AG09319 (cell line): ENCODE results near the gene MICAL2.

Experiments
- DNase-seq: peaks from one replicate; pipeline ENCODE4 v3.0.0-alpha.2; 2010; ENCODE audit warnings: low read depth; ENCODE audit errors: extremely low read depth
- TF ChIP-seq, protein P1 (sequence below): IDR thresholded peaks from 2 replicates; pipeline ENCODE4 v1.5.1; 2011; ENCODE audit warnings: low read depth, mild to moderate bottlenecking, inconsistent platforms, low read length, moderate library complexity

MICAL2 gene

DNA sequence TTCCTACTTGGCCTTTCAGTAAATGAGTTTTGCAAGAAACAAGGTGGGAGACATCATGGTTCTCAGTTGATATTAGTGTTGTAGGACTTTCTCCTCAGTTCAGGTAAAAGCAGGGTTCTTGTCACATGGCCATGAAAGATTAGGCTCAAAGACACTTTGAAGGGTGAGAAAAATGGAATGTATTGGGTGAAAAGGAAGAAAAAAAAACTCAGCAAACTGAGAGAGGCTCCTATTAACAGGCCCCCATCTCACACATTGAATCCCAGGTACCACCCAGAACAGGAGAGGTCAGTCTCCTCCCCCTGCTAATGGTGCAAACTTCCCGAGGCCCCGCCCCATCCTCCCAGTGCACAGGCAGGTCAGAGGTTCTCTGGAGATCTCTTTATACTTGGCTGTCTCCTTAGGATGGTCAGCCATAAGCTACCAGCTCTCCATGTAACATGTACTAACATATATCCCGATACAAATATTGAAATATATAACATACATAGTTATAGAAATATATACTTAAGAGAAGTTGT lies 62.2 kb downstream of the MICAL2 start:
- DNase-seq, result no peak
- TF ChIP-seq, protein P1, sequence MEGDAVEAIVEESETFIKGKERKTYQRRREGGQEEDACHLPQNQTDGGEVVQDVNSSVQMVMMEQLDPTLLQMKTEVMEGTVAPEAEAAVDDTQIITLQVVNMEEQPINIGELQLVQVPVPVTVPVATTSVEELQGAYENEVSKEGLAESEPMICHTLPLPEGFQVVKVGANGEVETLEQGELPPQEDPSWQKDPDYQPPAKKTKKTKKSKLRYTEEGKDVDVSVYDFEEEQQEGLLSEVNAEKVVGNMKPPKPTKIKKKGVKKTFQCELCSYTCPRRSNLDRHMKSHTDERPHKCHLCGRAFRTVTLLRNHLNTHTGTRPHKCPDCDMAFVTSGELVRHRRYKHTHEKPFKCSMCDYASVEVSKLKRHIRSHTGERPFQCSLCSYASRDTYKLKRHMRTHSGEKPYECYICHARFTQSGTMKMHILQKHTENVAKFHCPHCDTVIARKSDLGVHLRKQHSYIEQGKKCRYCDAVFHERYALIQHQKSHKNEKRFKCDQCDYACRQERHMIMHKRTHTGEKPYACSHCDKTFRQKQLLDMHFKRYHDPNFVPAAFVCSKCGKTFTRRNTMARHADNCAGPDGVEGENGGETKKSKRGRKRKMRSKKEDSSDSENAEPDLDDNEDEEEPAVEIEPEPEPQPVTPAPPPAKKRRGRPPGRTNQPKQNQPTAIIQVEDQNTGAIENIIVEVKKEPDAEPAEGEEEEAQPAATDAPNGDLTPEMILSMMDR, result no peak

DNA sequence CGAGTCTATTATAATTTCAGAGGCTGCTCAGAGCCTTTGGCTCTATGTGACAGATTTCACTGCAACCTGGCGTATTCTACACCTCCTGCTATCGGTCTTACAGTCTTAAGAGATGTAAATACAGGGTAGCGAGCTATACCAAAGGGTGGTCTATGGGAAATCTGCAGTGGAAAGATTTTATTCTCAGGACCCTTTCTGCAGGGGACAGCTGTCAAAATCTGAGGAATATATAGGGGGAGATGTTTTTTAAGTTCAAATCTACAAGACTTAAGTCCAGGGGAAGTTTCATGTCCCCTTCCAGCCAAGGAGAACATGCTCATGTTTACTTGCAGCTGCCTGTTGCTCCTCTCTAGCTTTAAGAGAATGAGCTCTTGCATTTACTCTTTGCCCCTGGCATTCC lies 62.7 kb downstream of the MICAL2 start:
- TF ChIP-seq, protein P1, result no peak
- DNase-seq, result no peak

DNA sequence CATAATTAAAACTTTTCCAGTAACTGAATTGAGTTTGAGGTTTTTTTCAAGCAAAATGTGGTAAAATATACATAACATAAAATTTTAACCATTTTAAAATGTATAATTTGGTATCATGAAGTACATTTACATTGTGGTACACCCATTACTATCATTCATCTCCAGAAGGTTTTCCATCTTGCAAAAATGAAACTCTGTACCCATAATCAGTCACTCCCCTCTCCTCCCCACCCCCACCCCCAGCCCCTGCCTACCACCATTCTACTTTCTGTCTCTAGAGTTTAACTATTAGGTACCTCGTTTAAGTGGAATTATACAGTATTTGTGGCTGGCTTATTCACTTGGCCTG lies 63.7 kb downstream of the MICAL2 start:
- TF ChIP-seq, protein P1, result no peak

DNA sequence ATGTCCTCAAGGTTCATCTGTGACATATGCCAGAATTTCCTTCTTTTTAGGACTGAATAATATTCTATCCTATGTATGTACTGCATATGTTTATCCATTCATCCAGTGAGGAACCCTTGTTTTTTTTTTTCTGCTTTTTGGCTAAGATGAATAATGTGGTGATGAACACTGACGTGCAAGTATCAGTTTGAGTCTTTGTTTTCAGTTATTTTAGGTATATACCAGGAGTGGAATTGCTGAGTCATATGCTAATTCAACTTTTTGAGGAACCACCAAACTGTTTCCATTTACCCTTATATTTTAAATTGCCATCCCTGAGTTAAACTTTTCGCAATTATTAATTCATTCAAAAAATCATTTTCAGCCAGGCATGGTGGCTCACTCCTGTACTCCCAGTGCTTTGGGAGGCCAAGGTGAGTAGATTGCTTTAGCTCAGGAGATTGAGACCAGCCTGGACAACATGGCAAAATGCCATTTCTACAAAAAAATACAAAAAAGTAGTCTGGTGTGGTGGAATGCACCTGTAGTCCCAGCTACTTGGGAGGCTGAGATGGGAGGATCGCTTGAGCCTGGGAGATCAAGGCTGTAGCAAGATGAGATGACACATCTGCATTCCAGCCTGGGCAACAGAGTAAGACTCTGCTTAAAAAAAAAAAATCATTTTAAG lies 64.2 kb downstream of the MICAL2 start:
- TF ChIP-seq, protein P1, result no peak
- no peak for DNase-seq

More for the DNA sequence above, 63.7 kb downstream of the MICAL2 start:
- DNase-seq, result no peak

DNA sequence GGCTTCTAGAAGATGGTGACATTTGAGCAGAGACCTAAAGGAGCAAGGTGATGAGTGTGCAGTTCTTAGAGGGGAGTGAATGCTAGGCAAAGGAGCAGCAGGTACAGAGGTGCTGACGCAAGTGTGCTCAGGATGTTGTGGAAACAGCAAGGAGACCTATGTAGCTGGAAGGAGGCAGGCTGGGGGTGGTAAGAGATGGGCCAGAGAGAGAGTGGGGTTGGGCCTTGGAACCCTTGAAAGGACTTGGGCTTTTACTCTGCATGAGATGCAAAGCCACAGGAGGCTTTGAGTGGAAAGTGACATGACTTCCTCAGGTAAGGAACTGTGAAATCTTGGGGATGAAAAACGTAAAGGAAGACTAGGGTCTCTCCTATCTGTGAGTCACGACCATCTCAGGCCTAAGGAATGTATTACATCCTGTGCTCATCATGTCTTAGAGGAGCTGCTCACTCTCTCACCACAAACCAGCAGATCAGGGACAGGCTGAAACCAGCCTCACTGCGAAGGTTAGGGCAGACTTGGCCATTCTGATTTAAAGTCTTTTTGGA lies 65.4 kb downstream of the MICAL2 start:
- DNase-seq, result no peak
- TF ChIP-seq, protein P1, result no peak

DNA sequence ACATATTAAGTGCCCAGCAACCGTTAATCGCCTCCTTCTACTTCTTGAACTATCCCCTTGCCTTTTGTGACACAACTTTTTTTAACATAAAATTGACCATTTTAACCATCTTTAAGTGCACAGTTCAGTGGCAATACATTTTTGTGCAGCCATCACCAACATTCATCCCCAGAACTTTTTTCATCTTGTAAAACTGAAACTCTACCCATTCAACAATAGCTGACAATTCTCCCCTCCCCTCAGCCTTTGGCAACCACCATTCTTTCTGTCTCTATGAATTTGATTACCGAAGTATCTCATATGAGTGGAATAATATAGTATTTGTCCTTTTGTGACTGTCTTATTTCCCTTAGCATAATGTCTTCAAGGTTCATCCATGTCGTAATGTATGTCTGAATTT lies 66.0 kb downstream of the MICAL2 start:
- TF ChIP-seq, protein P1, result no peak
- DNase-seq, result no peak

DNA sequence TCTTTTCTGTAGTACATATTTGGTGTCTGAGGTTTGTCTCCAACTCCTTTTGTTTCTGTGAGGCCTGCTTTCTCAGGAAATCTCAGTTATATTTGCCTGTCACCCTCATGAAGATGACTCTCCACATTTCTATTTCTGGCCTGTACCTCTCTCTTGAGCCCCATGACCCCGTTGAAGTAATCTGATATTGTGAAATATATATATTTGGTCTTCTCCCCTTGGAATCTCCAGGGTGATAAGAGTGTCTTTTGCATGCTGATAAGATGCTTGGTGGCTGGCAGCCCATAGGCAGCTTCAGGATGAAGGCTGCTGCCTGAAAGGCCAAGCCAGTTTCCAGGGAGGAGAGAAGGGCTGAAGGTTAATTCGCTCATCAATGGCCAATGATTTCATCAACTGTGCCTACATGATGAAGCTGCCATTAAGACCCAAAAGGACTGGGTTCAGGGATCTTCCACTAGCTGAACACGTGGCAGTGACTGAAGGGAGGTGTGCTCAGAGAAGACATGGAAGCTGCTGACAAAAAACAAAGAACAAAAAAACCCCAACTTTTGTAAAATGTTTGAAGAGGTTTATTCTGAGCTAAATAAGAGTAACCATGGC lies 67.4 kb downstream of the MICAL2 start:
- no peak for DNase-seq
- TF ChIP-seq, protein P1, result no peak
